ENCODE results near the gene CCDC170. TPM values are rescaled to one million over a fixed set of nuclear protein-coding genes. Genes with fewer than 3 reads are reported as not detected.

The CCDC170 gene
- total RNA-seq, 6 experiments from 2014 or later, result 0.09 to 0.43 (median 0.30) TPM

DNA sequence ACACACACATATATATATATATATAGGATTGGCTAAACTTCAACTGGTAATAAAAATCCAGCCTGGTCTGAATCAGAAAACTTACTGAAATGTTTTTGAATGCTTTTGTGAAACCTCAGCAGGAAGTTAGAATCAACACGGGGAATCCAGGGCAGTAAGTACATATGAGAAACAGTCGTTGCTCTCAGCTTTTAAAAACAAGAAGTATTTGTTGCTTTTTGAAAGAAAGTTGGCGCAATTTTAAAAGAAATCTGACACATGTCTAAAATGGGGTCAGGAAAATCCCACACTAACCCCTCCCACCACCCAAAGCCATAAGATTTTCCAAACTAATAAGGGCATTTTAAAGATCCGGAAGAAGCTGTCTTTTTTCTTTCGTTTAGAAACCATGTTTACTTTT is 11.5 kb upstream of the CCDC170 start:
- no peaks in the 10 kb centered on the region for H3K36me3 Mint-ChIP-seq (ENCODE audit: low read depth)
- no peak for TF ChIP-seq CTCF (IDR thresholded peaks at IDR 0.05)
- DNase-seq, result peak; percentile 13
- H3K4me1 Mint-ChIP-seq (ENCODE audit: low read depth), result peaks cover 30% of the 10 kb centered on the region
- H3K9me3 Mint-ChIP-seq, result no peaks in the 10 kb centered on the region
- peak overlapping the region; percentile 94 for H3K27ac Mint-ChIP-seq
- H3K4me3 Mint-ChIP-seq, result peak overlapping the region; percentile 88
- H3K27me3 Mint-ChIP-seq (ENCODE audit: insufficient read depth), result no peaks in the 10 kb centered on the region

GRCh38 chr6:151483994-151484393 is 9.8 kb upstream of the CCDC170 start:
- peaks cover 30% of the 10 kb centered on the region for H3K4me1 Mint-ChIP-seq (ENCODE audit: low read depth)
- DNase-seq, result no peak
- H3K9me3 Mint-ChIP-seq, result no peaks in the 10 kb centered on the region
- no peak overlapping the region for H3K4me3 Mint-ChIP-seq
- no peak for TF ChIP-seq CTCF (IDR thresholded peaks at IDR 0.05)
- no peaks in the 10 kb centered on the region for H3K36me3 Mint-ChIP-seq (ENCODE audit: low read depth)
- no peak overlapping the region for H3K27ac Mint-ChIP-seq
- peaks cover 1% of the 10 kb centered on the region; the same call in 1 of the 2 replicates for H3K27me3 Mint-ChIP-seq (ENCODE audit: insufficient read depth)

GRCh38 chr6:151488226-151488625 is 5.6 kb upstream of the CCDC170 start:
- Mint-ChIP-seq H3K4me1 (ENCODE audit: low read depth) (peaks cover 15% of the 10 kb centered on the region), H3K27me3 (ENCODE audit: insufficient read depth) (peaks cover 1% of the 10 kb centered on the region; the same call in 1 of the 2 replicates), H3K36me3 (ENCODE audit: low read depth) (no peaks in the 10 kb centered on the region), H3K27ac (no peak overlapping the region), H3K4me3 (no peak overlapping the region), H3K9me3 (no peaks in the 10 kb centered on the region)
- DNase-seq, result no peak
- TF ChIP-seq CTCF (IDR thresholded peaks at IDR 0.05), result no peak

DNA sequence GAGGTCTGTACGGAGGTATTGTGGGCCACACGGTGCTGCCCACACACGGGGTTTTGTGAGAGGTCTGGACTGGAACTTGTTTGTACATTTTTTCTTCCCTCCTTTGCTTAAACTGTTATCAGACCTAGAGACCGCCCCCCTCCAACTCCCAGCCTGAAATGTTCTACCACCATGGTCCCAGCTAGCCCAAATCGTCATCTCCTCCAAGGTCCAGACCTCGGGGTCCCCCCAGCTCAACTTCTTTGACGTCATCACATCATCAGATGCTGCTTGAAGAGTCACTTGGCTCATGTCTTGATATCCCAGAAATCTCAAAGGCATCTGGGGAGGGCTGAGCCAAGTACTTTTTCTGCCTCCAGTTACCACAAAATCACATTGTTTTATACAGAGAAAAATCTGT is 2.8 kb upstream of the CCDC170 start:
- Mint-ChIP-seq H3K4me1 (ENCODE audit: low read depth) (peaks cover 21% of the 10 kb centered on the region), H3K27ac (no peak overlapping the region), H3K36me3 (ENCODE audit: low read depth) (no peaks in the 10 kb centered on the region), H3K27me3 (ENCODE audit: insufficient read depth) (peaks cover 7% of the 10 kb centered on the region), H3K4me3 (no peak overlapping the region), H3K9me3 (no peaks in the 10 kb centered on the region)
- TF ChIP-seq CTCF (IDR thresholded peaks at IDR 0.05), result no peak
- no peak for DNase-seq

DNA sequence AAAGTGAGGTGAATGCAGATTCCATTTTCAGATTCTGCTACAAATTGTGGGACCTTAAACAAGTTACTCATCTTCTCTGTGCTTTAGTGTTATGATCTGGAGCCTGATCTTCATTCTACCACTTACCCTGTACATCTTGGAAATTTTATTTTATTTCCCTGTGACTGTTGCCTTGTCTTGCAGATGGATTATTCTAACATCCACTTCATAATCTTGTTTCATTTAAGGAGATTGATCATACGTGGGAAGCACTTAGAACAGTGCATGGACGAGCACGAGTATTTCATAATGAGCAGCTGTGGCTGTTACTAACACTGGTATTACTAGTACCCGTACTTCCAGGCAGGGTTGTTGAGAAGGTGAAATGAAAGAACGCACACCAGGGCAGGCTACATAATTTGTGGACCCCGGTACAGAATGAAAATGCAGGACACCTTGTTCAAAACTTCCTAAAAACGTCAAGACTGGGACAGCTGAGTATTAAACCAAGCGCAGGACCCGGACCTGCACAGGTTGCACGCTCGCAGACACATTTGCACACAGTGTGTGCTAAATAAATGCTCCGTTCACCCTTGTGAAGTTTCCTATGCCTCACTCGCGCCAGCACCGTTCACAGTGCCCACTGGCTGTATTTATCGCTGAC is 535 bp upstream of the CCDC170 start:
- DNase-seq, result no peak
- Mint-ChIP-seq H3K36me3 (ENCODE audit: low read depth) (no peaks in the 10 kb centered on the region), H3K9me3 (no peaks in the 10 kb centered on the region), H3K4me1 (ENCODE audit: low read depth) (peaks cover 21% of the 10 kb centered on the region), H3K27ac (peak overlapping the region; percentile 36; the same call in 1 of the 2 replicates), H3K4me3 (peak overlapping the region; percentile 72), H3K27me3 (ENCODE audit: insufficient read depth) (peaks cover 7% of the 10 kb centered on the region)
- no peak for TF ChIP-seq CTCF (IDR thresholded peaks at IDR 0.05)
